IMR-90 (cell line): Measurements from ENCODE around the gene ACSS2. TPM values are rescaled to one million over a fixed set of nuclear protein-coding genes. Genes with fewer than 3 reads are reported as not detected.
A peak's percentile ranks its signal among the peaks of the same experiment; 100 is the strongest.

Source experiments
- ATAC-seq: fragments of 200-7000 bp; cut with Tn5 transposase; 2 replicates; pipeline ENCODE4 v1.9.1; 2020; ENCODE audit warnings: low read depth, mild to moderate bottlenecking, moderate library complexity
- BruUV-seq: library from RNA; stranded (reverse); fragments of 400-500 nt; replicated peaks from 2 replicates; lab custom pipeline; 2021; lab: Mats Ljungman, UMichigan
- CTCF ChIA-PET: fragments of 300-600 bp; formaldehyde crosslinking; extraction: SDS; loops from one replicate; lab custom pipeline; 2021; ENCODE audit warnings: antibody characterized with exemption; lab: Yijun Ruan, JAX
- POLR2A ChIA-PET: fragments of 300-600 bp; sonication (Branson Sonifier 250); formaldehyde crosslinking; loops from one replicate; lab custom pipeline; 2022; ENCODE audit warnings: antibody characterized with exemption; ENCODE audit not compliant: unreplicated experiment; lab: Charles Lee
- DNase-seq: peaks from one replicate; pipeline ENCODE4 v3.0.0; 2013
- H2AFZ ChIP-seq: replicated peaks from 2 replicates; pipeline ENCODE3; 2013; ENCODE audit warnings: low read length, mild to moderate bottlenecking; ENCODE audit not compliant: poor library complexity
- H2AK5ac ChIP-seq: 2 replicates; pipeline ENCODE4 v1.6.1; 2013; ENCODE audit warnings: low read depth, low read length, inconsistent platforms
- H2AK9ac ChIP-seq: replicated peaks from 2 replicates; pipeline ENCODE3; 2013; ENCODE audit warnings: mild to moderate bottlenecking, low read depth, low read length, moderate library complexity; ENCODE audit not compliant: poor library complexity
- H2BK120ac ChIP-seq: 2 replicates; pipeline ENCODE4 v1.6.1; 2013; ENCODE audit warnings: low read depth, low read length, inconsistent platforms
- H2BK15ac ChIP-seq: 3 replicates; pipeline ENCODE4 v1.6.1; 2013; ENCODE audit warnings: low read depth, low read length, inconsistent platforms
- H2BK20ac ChIP-seq: 2 replicates; pipeline ENCODE4 v1.6.1; 2013; ENCODE audit warnings: low read depth, mild to moderate bottlenecking, inconsistent platforms, low read length, moderate library complexity
- H2BK5ac ChIP-seq: 2 replicates; pipeline ENCODE4 v1.6.1; 2013; ENCODE audit warnings: mild to moderate bottlenecking, low read depth, low read length, inconsistent platforms; ENCODE audit not compliant: poor library complexity, severe bottlenecking
- H3K14ac ChIP-seq: replicated peaks from 2 replicates; pipeline ENCODE4 v1.6.1; 2013; ENCODE audit warnings: low read depth, low read length, inconsistent platforms
- H3K18ac ChIP-seq: 2 replicates; pipeline ENCODE4 v1.6.1; 2013; ENCODE audit warnings: low read depth, low read length, control low read depth
- H3K23ac ChIP-seq: 2 replicates; pipeline ENCODE4 v1.6.1; 2013; ENCODE audit warnings: low read depth, low read length, inconsistent platforms
- H3K27ac ChIP-seq: 2 replicates; pipeline ENCODE4 v1.5.1; 2013; ENCODE audit warnings: mild to moderate bottlenecking, control low read depth, low read length; ENCODE audit not compliant: insufficient read depth
- H3K27me3 ChIP-seq: 2 replicates; pipeline ENCODE4 v1.6.1; 2013; ENCODE audit warnings: low read length; ENCODE audit not compliant: control insufficient read depth, insufficient read depth
- H3K36me3 ChIP-seq: 2 replicates; pipeline ENCODE4 v1.6.1; 2013; ENCODE audit warnings: low read length, mixed read lengths; ENCODE audit not compliant: control insufficient read depth, insufficient read depth
- H3K4ac ChIP-seq: 2 replicates; pipeline ENCODE4 v1.6.1; 2013; ENCODE audit warnings: low read depth, low read length, inconsistent platforms
- H3K4me1 ChIP-seq: 2 replicates; pipeline ENCODE4 v1.6.1; 2013; ENCODE audit warnings: low read length, mixed read lengths; ENCODE audit not compliant: control insufficient read depth, insufficient read depth
- H3K4me2 ChIP-seq: 2 replicates; pipeline ENCODE4 v1.6.1; 2013; ENCODE audit warnings: low read depth, mild to moderate bottlenecking, control low read depth, low read length, moderate library complexity
- H3K4me3 ChIP-seq: 2 replicates; pipeline ENCODE4 v1.5.1; 2013; ENCODE audit warnings: low read depth, mild to moderate bottlenecking, control low read depth, low read length, moderate library complexity; ENCODE audit not compliant: insufficient read depth
- H3K56ac ChIP-seq: 2 replicates; pipeline ENCODE4 v1.6.1; 2013; ENCODE audit warnings: low read length, inconsistent platforms; ENCODE audit not compliant: insufficient read depth; ENCODE audit errors: extremely low read depth
- H3K79me1 ChIP-seq, 2 experiments: 2 replicates each; pipeline ENCODE4 v1.6.1; 2013; ENCODE audit warnings: low read length in 2 of 2, inconsistent platforms in 1 of 2, low read depth in 1 of 2
- H3K9ac ChIP-seq: 2 replicates; pipeline ENCODE4 v1.6.1; 2013; ENCODE audit warnings: low read depth, low read length, control low read depth
- H3K9me1 ChIP-seq: 2 replicates; pipeline ENCODE4 v1.6.1; 2013; ENCODE audit warnings: low read length, inconsistent platforms; ENCODE audit not compliant: insufficient read depth
- H3K9me3 ChIP-seq: 2 replicates; pipeline ENCODE4 v1.6.1; 2013; ENCODE audit warnings: low read length; ENCODE audit not compliant: control insufficient read depth, insufficient read depth
- H4K20me1 ChIP-seq: 2 replicates; pipeline ENCODE4 v1.6.1; 2013; ENCODE audit warnings: low read length, inconsistent platforms; ENCODE audit not compliant: insufficient read depth
- H4K5ac ChIP-seq: 2 replicates; pipeline ENCODE4 v1.6.1; 2013; ENCODE audit warnings: mild to moderate bottlenecking, low read depth, low read length, control low read depth
- H4K8ac ChIP-seq, 2 experiments: 2 replicates each; pipeline ENCODE4 v1.6.1; 2013; ENCODE audit warnings: low read depth in 2 of 2, low read length in 2 of 2, control low read depth in 1 of 2, inconsistent platforms in 1 of 2
- H4K91ac ChIP-seq: 2 replicates; pipeline ENCODE4 v1.6.1; 2013; ENCODE audit warnings: low read depth, low read length, inconsistent platforms; ENCODE audit not compliant: insufficient read depth
- BHLHE40 ChIP-seq: fragments of 150-350 bp; IDR thresholded peaks from 2 replicates; pipeline ENCODE4 v1.6.1; 2016; ENCODE audit warnings: mild to moderate bottlenecking, low read depth, low read length
- CEBPB ChIP-seq: IDR thresholded peaks from 2 replicates; pipeline ENCODE4 v1.6.1; 2012; ENCODE audit warnings: low read depth, low read length, improper control_type of control experiment
- MAFK ChIP-seq: IDR thresholded peaks from 2 replicates; pipeline ENCODE4 v1.6.1; 2012; ENCODE audit warnings: low read depth, low read length, improper control_type of control experiment
- MAZ ChIP-seq: IDR thresholded peaks from 2 replicates; pipeline ENCODE4 v1.6.1; 2012; ENCODE audit warnings: low read depth, mild to moderate bottlenecking, low read length, improper control_type of control experiment, moderate library complexity, borderline replicate concordance
- NFE2L2 ChIP-seq: fragments of 150-350 bp; IDR thresholded peaks from 2 replicates; pipeline ENCODE4 v1.6.1; 2016; ENCODE audit warnings: low read depth, mild to moderate bottlenecking, low read length
- POLR2A ChIP-seq: IDR thresholded peaks from 2 replicates; pipeline ENCODE4 v1.6.1; 2012; ENCODE audit warnings: mild to moderate bottlenecking, low read depth, low read length
- RCOR1 ChIP-seq: IDR thresholded peaks from 2 replicates; pipeline ENCODE4 v1.6.1; 2012; ENCODE audit warnings: mild to moderate bottlenecking, low read length, improper control_type of control experiment; ENCODE audit not compliant: insufficient replicate concordance
- RFX5 ChIP-seq: IDR thresholded peaks from 2 replicates; pipeline ENCODE4 v1.8.0; 2012; ENCODE audit warnings: low read depth, mild to moderate bottlenecking, low read length, moderate library complexity
- SMC3 ChIP-seq: fragments of 150-350 bp; IDR thresholded peaks from 2 replicates; pipeline ENCODE4 v1.6.1; 2016; ENCODE audit warnings: low read depth, mild to moderate bottlenecking, antibody characterized with exemption, low read length, moderate library complexity
- USF2 ChIP-seq: fragments of 150-350 bp; IDR thresholded peaks from 2 replicates; pipeline ENCODE4 v1.6.1; 2017; ENCODE audit warnings: mild to moderate bottlenecking, antibody characterized with exemption, low read length, low read depth
- WGBS, 2 experiments: methylation state at CpG; one replicate each; pipeline versions ENCODE4 v1.1.5 to v1.1.7; 2013; ENCODE audit warnings: missing lambda C conversion rate in 2 of 2; ENCODE audit not compliant: insufficient read length in 1 of 2; ENCODE audit errors: extremely low coverage in 2 of 2; 5-methylcytosine and 5-hydroxymethylcytosine counted together
- dilution Hi-C: fragments of 300-500 bp; cut with HindIII; formaldehyde crosslinking; loops from one replicate; pipeline ENCODE4 v1.14.3; 2018; ENCODE audit warnings: low sequenced_read_pairs; ENCODE audit not compliant: unreplicated experiment
- in situ Hi-C: fragments of 300-500 bp; cut with MboI; formaldehyde crosslinking; loops from 3 replicates; pipeline ENCODE4 v1.14.3; 2019; ENCODE audit warnings: low sequenced_read_pairs, inconsistent platforms, mixed read lengths
- intact Hi-C: fragments of 100-400 bp; cut with micrococcal nuclease; formaldehyde crosslinking; loops from 2 replicates; pipeline ENCODE4 v1.10.0; 2022
- polyA plus RNA-seq, 3 experiments: library from polyadenylated mRNA; depleted of rRNA; stranded (reverse); fragments of >200 nt; gene quantifications; 2 replicates each; pipeline ENCODE4 v1.2.3, GENCODE V29; 2012; ENCODE audit warnings: low replicate concordance in 1 of 3
- total RNA-seq: library from RNA; depleted of rRNA; stranded (reverse); fragments of >200 nt; gene quantifications from 2 replicates; pipeline ENCODE4 v1.2.3, GENCODE V29; 2012
- TF ChIP-seq, protein P1 (sequence below): conservative IDR thresholded peaks from 2 replicates; pipeline ENCODE4 v1.5.1; 2012; ENCODE audit warnings: mild to moderate bottlenecking, low read depth, low read length, improper control_type of control experiment
- TF ChIP-seq, protein P2 (sequence below): fragments of 150-350 bp; IDR thresholded peaks from 2 replicates; pipeline ENCODE4 v1.6.1; 2016; ENCODE audit warnings: low read depth, mild to moderate bottlenecking, low read length, moderate library complexity, borderline replicate concordance

ACSS2 gene
- total and polyA plus RNA-seq, 2 of the 4 experiments (the other 2 are of a cell fraction), result 26.9 to 46.4 TPM

GRCh38 chr20:34956751-34957472 is 80.5 kb downstream of the ACSS2 start (continued):
- no peak for TF ChIP-seq MAZ

GRCh38 chr20:34964486-34964885 is 88.1 kb downstream of the ACSS2 start:
- Histone ChIP-seq H2BK15ac (no peak overlapping the region), H3K27ac (no peak overlapping the region), H3K9me1 (no peaks in the 10 kb centered on the region; the same call in 1 of the 2 replicates), H3K14ac (no peak overlapping the region), H3K36me3 (no peaks in the 10 kb centered on the region), H3K18ac (no peak overlapping the region), H4K91ac (peak overlapping the region; percentile 66), H2AFZ (no peak overlapping the region), H4K20me1 (no peaks in the 10 kb centered on the region), H3K9ac (no peak overlapping the region), H3K4ac (0 out of 2 replicates have a peak overlapping the region, but pooled peaks have one; percentile 29), H2AK5ac (no peak overlapping the region), H2AK9ac (no peak overlapping the region), H3K4me3 (no peak overlapping the region), H3K56ac (no peak overlapping the region), H3K27me3 (no peaks in the 10 kb centered on the region; the same call in 1 of the 2 replicates), H4K5ac (no peak overlapping the region), H2BK5ac (no peak overlapping the region), H2BK120ac (peak overlapping the region; percentile 62; the same call in 1 of the 2 replicates), H2BK20ac (no peak overlapping the region), H3K9me3 (no peaks in the 10 kb centered on the region), H3K79me1 (no peaks in the 10 kb centered on the region), H4K8ac (0 out of 4 replicates have a peak overlapping the region, but pooled peaks of 1 of the 2 experiments have one; percentile 52), H3K4me1 (peaks cover 3% of the 10 kb centered on the region; the same call in 1 of the 2 replicates), H3K4me2 (no peak overlapping the region), H3K23ac (no peak overlapping the region)
- no TSS peak for BruUV-seq
- intact Hi-C loops (loop anchor here (10.0 kb wide), 1 partner anchor 390 kb away; no protein-coding TSS in a partner anchor), in situ Hi-C loops (no loop called here), dilution Hi-C loops (no loop called here)
- DNase-seq (no peak), ATAC-seq (no peak)
- ChIA-PET CTCF (no interaction called here), POLR2A (no interaction called here)
- WGBS, 2 experiments, result 100% methylated on average over 2 of the region's 5 CpGs; no CpG with 5 or more reads in 1 of the 2 experiments
- TF ChIP-seq POLR2A (no peak), MAFK (no peak), CEBPB (no peak), MAZ (no peak), NFE2L2 (no peak), RCOR1 (no peak), SMC3 (no peak), USF2 (no peak), RFX5 (no peak), BHLHE40 (no peak)
- TF ChIP-seq, protein P1, sequence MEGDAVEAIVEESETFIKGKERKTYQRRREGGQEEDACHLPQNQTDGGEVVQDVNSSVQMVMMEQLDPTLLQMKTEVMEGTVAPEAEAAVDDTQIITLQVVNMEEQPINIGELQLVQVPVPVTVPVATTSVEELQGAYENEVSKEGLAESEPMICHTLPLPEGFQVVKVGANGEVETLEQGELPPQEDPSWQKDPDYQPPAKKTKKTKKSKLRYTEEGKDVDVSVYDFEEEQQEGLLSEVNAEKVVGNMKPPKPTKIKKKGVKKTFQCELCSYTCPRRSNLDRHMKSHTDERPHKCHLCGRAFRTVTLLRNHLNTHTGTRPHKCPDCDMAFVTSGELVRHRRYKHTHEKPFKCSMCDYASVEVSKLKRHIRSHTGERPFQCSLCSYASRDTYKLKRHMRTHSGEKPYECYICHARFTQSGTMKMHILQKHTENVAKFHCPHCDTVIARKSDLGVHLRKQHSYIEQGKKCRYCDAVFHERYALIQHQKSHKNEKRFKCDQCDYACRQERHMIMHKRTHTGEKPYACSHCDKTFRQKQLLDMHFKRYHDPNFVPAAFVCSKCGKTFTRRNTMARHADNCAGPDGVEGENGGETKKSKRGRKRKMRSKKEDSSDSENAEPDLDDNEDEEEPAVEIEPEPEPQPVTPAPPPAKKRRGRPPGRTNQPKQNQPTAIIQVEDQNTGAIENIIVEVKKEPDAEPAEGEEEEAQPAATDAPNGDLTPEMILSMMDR, result no peak
- TF ChIP-seq, protein P2, sequence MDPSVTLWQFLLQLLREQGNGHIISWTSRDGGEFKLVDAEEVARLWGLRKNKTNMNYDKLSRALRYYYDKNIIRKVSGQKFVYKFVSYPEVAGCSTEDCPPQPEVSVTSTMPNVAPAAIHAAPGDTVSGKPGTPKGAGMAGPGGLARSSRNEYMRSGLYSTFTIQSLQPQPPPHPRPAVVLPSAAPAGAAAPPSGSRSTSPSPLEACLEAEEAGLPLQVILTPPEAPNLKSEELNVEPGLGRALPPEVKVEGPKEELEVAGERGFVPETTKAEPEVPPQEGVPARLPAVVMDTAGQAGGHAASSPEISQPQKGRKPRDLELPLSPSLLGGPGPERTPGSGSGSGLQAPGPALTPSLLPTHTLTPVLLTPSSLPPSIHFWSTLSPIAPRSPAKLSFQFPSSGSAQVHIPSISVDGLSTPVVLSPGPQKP, result no peak
